GM19467 (cell line): ENCODE data around the gene MVB12B.

ENCODE experiments used
- ATAC-seq: cut with Tn5 transposase; IDR thresholded peaks from one replicate; pipeline ENCODE4 v1.9.1; 2021; ENCODE audit warnings: mild to moderate bottlenecking, moderate library complexity; ENCODE audit not compliant: unreplicated experiment

MVB12B gene

DNA sequence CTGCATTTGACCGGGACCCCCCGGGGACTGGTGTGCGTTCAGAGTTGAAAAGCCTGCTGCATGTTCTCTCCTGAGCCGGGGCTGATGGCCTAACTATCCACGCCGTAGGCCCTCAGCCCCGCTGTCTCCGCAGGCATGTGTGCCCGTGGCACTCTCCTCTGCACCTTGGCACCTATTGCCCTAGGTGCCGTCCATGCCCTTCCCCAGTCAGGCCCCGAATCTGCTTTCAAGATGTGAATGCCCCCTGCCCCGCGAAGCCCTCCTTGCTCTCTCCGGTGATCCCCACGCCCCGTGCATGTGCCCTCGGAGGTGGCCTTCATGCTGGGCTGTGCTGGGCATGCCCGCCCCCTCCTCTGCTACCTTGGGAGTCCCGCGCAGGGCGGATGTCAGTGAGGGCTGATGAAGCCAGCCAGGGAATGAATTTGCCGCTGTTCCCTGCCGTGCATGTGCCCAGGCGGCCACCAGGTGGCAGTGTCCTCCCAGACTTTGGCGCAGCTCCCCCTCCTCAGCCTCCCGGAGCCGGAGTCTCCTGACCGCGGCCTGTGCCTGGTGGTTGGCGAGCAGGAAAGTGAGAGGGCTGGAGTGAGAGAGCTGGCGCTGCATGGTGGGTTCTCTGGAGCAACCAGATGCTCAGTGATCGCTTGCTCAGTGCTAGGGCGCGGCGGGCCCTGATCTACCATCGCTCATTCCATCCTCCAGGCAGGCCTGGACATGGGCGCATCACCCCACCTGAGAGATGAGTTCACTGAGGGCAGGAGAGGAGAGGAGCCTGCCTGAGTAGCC is 174.2 kb downstream of the MVB12B start:
- ATAC-seq = no peak

DNA sequence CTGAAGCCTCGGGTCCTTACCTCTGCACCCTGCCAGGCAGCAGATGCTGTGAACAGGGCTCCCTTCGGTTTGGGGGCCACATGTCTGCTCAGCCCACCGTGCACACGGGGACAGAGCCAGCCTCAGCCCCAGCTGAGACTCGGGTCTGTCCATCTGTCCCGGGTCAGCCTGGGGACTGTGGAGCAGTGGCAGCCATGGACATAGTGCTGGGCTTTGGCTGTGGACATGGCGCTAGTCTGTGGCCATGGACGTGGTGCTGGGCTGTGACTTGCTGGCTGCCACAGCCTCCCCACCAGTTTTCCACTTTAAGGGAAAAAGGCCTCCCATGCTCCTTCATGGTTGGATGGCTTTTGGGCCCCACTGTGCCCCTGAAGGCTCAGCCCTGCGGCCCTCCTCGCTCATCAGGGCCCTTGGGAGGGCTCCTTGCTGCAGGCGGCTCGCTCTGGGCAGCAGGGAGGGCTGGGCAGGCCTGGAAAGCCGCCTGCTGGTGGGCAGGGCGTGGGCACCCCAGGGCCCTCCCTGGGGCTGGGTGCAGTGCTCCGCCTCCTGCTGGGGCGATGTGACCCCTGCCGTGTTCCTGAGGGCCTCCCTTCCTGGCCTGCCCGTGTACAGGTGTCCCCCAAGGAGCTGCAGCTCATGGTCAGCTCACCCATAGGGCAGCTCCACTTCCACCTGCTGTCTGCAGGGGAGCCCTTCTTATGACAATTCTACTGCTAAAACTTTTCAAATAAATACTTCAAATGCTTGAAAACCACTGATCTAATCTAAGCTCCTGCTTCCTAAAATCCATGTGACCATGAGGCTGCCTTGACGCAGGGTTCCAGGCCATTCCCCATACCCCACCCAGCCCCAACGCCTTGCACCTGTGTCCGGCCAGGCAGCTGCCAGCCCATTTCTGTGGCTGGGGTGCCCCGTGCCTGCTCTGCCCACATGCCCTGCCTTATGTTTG is 175.0 kb downstream of the MVB12B start:
- no peak for ATAC-seq

DNA sequence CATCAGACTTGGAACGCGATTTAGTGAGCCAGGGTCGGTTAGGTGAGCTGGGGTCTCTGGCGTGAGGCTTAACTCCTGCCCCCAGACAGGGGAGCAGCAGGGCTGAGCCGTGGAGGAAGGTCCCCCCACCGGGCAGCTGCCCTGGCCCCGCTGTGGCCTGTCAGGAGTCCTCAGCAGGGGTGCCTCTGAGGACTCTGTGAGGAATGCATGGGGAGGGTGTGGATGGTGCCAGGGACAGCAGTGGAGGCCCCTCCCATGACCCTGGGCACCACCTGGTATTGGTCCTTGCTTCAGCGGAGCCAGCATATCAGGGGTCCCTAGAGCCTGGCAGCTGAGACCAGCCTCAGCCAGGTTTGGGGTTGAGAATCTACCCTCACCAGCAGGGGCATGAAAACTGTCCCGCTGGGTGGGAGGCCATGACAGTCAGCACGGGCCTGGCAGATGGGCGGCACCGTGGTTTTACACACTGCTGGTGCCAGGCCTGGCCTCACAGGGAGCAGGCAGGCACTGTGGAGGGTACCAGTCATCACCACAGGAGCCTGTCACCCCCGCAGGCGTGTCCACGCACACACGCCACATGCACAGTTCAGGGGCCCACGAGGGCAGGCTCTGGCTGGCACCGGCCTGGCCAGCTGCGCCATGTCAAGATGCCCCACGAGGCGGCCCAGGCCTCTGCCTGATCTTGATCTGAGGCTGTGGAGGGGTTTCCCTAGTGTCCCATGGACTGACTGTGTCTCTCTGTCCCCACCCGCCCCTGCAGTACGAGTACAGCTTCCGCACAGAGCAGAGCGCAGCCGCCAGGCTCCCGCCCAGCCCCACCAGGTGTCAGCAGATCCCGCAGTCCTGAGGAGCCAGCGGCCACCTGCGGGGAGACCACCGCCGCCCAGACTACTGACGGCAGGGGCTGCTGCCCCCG is 176.0 kb downstream of the MVB12B start:
- no peak for ATAC-seq

DNA sequence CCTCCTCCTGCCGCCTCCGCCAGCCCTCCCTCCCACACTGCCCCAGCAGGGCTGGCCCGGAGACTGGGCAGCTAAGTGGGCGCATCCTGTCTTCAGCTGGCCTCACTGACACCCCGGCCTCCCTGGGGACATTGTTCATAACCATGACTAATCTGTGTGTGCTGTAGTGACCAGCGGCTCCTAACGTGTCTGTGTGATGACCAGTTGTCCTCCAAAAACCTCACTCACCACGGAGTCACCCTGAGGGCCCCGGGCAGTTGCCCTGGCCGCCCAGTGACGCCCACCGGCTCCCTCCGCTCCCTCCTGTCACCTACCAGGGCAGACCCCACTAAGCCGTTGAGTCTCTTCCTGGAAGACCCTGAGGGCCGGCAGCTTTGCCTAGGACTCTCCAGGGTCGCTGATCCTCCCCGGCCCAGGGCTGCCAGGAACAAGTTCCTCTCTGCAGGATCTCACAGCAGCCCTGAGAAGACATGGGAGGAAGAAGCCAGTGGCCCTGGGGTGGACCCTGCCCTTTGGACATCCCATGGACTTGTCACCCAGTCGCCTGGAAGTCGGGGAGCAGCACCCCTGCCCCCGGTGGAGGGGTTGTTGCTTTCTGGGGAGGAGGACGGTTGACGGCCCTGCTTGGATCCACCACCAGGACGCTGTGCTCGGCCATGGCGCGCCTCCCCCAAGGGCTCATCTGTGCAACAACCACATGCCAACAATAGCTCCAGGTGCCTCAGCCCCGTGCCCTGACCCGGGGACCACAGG is 176.9 kb downstream of the MVB12B start:
- no peak for ATAC-seq

DNA sequence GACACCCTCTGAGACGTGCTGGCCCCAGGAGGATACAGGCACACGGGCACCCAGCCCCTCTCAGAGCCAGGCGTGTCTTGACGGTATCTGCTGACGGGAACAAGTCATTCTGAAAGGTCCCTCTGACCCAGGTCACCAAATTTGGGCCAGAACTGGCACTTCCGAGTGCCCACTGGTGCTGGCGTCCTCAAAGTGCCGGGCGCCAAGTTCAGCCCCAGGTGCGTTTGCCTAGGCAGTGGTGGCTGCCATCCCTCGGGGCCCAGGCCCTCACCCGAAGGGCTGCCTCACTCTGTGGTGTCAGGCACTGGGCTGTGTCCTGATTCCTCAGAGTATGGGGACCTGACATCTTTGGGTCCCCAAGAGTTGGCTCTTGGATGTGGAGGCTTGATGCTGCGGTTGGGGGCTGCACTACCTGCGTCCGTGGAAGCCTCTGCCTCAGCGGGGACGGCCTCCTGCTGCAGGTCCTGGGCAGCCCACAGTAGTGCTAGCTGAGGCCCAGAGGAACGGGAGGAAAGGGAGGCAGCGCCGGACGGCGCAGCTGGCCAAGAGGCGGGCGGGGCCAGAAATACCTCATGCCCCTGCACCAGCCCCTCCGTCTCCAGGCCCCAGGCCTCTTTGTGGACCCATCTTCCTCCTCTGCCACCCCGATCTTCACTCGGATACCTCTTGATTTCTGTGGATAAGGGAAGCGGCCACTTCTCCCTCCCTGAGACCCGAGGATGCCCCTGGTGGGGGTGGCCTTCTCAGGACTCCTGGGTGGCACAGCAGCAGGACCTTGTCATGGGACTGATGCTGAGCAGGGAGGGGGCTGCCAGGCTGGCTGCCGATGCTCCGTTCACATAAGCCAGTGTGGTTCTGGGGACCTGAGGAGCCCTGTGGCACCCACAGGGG is 177.7 kb downstream of the MVB12B start:
- ATAC-seq = no peak

DNA sequence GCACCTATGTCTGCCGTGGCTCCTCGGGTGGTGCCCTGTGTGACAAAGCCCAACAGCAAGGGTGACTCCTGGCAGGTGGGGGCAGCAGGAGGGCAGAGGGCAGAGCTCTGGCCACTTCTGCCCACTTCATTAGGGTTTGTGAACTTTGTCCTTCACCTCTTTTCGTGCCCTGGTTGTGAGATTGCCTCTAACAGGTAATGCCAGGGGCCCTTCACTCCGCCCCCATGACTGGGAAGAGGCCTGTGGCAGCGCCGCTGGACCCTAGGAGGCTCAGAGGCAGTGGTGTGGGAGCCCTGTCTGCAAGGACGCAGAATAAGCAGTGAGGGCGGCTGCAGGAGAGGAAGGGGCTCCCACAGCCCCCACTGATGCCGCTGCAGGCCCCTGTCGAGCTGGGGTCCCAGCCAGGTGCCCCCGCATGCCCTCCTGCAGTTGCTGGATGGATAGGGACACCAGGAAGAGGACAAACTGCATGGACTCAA is 178.4 kb downstream of the MVB12B start:
- ATAC-seq = no peak

DNA sequence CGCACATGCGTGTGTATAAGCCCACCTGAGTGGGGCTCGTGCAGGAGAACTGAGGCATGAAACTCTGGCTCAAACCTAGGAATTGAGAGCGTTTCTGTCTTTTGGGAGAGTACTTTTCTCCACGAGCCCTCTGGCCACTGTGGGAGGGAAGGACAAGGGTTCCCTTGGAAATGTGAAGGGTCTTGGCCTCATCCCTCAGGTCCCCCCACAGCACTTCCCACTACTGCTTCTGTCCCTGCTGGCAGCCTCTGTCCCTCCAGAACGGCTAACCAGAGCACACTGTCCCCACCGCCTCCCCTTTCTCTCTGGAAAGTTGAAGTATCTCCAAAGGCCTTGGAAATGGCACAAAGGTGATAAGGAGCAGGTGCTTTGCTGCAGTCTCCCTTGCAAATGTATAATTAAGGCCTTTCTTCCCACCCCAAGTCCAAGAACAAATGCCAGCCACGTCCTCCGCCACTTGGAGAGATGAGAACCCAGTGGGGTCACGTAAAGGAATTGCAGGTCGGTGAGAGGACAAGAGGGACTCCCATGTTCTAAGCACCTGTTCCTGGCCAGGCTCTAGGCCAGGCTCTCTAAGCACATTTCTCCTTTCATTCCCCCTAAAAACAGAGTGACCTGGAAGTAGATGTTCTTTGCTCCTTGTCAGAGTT is 179.2 kb downstream of the MVB12B start:
- no peak for ATAC-seq

DNA sequence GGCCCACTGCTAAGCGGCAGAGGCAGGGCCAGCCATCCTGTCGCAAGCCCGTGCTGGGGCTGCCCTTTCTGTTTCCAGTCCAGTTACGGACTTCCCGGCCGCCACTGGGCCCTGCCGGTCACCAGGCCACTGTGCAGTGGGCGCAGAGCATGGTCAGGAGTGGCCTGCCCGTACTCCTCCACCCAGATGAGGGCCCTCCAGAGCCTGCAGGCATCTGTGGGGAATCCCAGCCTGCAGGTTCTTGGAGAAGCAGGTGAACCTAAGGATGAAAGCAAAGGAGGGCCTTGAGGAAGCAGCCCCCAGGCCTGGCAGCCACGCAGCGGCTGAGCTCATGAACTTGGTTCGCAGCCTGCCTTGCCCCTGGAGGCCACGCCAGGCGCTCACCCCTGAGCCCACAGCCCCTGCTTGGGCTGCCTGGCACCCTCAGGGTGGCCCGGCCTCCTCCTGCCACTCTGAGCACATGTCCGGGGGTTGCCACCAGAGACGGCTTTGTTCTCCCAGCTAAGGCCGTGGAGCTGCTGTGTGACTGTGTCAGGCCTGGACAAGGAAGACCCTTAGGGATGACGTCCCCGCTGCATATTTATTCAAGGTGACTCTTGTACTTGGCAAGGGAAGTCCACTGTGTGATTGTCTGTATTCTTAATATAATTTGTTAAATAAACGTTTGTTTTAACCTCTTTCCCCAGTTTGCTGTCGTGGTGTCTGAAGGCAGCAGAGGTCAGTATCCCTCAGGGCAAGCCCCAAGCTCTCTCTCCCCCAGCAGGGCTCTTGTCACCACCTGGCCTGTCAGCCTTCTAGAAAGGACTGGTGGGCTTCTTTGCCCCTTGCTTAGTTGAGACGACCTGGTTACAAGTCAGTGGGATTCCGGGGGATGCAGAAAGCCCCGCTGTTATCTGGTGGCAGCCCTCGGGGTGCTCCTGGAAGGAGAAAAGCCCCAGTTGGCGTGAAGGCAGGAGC is 180.0 kb downstream of the MVB12B start:
- ATAC-seq = no peak

DNA sequence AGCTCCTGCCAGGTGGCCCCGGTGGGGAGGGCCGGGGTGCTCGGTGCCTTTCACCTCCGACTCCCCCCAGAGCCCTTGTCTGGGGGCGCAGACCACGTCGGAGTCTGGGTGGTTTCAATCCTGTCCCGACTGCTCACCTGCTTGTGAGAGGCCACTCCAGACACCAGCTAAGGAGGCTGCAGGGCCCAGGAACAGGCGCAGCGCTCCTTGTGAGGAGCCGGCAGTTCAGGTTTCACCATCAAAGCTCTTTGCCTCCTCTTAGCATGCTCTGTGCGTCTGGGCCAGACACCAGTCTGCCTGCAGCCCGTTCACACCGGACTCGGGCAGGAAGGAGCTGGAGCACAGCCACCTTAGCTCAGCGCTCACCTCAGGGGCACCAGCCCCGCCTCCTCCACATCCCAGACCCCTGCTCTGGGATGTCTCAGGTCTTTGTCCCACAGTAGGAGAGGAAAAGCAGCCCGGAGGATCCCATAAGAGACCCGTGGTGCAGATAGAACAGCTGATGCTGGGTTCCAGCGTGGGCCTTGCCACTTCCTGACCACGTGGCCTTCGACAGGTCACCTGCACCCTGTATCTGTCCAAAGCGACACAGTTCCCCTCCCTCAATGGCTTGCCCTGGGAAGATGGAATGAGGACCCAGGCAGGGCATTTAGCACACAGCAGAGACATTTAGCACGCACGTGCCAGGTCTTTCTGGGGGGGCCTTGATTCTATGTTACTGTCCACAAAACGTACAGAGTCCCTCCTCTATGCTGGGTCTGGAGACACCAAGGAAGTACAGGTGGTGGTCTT is 180.9 kb downstream of the MVB12B start:
- ATAC-seq = no peak

DNA sequence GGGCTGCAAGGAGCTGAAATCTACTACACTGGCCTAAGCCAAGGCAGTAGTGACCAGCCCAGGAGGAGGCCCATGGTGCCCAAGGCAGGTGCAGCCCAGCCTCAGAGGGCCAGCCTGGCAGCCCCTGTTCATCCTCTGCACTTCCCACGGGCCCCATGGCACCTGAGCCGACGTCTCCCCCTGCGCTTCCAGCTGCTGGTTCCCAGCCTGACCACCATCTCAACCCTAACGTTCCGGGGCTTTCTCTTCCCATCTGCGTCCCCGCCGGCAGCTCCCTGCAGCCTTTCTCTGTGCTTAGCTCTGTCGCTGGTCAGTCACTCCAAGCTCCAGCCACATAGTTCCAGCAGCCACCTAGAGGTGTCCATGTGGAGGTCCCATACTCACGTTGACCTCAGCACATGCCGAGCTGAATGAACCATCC is 181.6 kb downstream of the MVB12B start:
- no peak for ATAC-seq

DNA sequence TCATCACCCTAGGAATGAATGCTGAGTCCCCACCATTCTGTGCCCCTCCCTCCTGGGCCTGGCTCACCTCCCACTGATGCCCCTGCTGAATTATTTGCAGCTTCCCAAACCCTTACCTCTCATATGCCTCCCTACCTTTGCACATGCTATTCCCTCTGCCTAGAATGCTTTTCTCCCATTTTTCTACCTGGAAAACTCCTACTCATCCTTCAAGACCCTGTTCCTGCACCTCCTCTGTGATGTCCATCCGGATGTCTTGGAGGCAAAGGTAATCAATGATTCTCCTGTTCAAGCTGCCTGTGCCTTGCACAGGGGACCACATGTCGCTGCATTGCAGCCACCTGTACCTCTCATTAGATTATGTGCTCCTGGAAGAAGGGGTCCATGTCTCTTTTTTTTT is 182.3 kb downstream of the MVB12B start:
- ATAC-seq = no peak

DNA sequence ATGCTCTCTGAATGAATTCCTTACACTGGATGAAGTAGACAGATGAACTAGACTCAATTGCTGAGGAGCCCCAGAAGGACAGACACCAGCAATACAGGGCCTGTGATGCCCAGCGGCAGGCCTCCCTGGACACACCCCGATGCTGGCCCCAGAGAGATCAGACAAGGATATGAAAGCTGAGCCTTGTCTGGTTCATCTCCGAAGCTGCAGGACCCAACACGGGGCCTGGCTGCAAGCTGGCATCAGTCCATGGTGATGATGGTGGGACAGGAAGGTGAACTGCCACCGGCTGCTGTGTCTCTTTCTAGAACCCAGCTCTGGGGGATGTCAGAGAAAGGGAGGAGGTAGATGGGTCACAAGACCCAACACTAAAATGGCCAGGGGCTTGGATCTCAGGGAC is 183.1 kb downstream of the MVB12B start:
- ATAC-seq = no peak

DNA sequence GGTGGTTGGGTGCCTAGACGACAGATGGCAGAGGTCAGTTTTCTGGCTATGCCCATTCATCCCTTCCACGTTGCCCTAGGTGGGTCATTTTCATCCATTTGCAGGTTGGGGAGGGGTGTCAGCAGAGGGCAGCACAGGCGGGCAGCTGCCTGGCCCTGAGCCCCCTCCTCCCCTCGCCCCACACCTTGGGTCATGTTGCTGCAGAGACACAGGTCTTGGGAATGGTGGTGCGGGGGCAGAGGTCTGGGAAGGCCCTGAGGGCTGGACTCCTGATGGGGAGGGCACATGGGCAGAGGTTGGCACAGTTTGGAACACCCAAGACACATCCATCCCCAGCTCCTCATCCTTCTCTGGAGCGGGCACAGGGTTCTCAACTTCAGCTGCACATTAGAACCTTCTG is 183.9 kb downstream of the MVB12B start:
- ATAC-seq = no peak

DNA sequence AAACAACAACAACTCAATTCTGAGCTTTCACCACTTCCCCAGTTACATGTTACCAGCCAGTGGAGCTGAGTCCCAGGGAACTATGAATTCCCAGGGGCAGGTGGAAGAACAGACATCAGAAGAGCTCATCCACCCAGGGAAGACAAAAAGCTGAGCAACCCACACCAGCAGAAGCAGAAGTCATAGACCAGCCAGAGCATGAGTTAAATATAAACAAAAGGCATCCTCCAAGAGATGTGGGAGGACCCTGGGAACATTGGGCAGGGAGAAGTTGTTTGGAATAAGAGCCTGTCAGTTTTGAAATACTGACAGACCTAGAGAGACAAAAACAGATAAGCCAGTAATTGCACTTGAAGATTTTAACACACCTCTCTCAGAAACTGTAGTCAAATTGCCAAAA is 184.8 kb downstream of the MVB12B start:
- ATAC-seq = no peak

DNA sequence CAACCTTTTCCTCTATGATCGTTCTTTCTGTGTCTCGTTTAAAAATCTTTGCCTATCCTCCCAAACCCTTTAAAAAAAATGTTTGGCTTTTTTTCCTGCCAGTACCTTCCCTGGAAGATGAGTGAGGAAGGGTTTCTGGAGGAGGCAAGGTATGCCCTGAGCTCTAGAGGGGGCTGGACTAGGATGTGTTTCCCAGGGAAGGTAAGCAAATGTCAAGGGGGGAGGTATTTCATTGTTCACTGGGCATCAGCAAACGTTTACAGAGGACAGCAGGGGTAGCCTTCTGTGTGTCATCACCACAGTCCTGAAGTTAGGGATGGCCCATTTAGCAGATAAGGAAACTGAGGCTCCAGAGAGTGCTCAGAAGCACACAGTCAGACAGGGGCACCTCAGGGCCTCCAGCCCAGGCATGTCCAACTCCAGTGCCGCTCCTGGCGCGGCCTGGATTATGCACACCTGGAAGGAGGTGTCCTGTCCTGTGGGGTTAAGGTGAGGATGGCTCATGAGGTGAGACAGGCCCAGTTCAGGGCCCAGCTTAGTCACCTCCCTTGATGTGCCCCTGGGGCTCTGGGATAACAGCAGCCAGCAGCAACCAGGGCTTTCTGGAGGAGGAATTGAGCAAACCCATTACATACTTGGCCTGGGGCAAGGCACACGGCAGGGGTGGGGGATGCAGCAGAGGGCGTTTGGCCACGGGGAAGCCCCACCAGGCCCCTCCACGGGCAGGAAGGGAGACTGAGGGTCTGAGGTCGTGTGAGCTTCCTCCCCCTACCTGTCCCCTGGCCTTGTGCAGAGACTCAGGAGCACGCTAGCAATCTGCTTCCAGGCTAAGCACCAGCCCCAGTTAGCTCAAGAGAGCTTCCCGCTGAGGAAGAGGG is 186.8 kb downstream of the MVB12B start:
- ATAC-seq = no peak
